H54 (cell line): ENCODE data around the gene AMIGO1.

Source experiments
- DNase-seq: peaks from one replicate; pipeline ENCODE4 v3.0.0; 2011; ENCODE audit warnings: low spot score, mixed read lengths; ENCODE audit not compliant: insufficient read length
- FAIRE-seq: peaks from 3 replicates; lab custom pipeline; 2011; peaks lifted over from hg19 to GRCh38; lab: Jason Lieb, UNC
- POLR2A ChIP-seq: IDR thresholded peaks from 2 replicates; pipeline ENCODE4 v1.6.1; 2011; ENCODE audit warnings: low read depth, mild to moderate bottlenecking, low read length

Gene AMIGO1

GRCh38 chr1:109527098-109527811 is 17.7 kb upstream of the AMIGO1 start:
- TF ChIP-seq POLR2A, result no peak
- DNase-seq (no peak), FAIRE-seq (no peak)

- FAIRE-seq (no peak), DNase-seq (no peak)
- no peak for TF ChIP-seq POLR2A
These were observed 14.2 kb upstream of the AMIGO1 start for GRCh38 chr1:109523706-109524105.

GRCh38 chr1:109522026-109522425 is 12.5 kb upstream of the AMIGO1 start:
- DNase-seq, result no peak
- no peak for TF ChIP-seq POLR2A
- FAIRE-seq, result no peak

GRCh38 chr1:109521002-109521951 is 11.8 kb upstream of the AMIGO1 start:
- TF ChIP-seq POLR2A, result no peak
- no peak for DNase-seq
- FAIRE-seq, result no peak

- no peak for FAIRE-seq
- no peak for DNase-seq
- no peak for TF ChIP-seq POLR2A
These were observed 7.8 kb upstream of the AMIGO1 start for GRCh38 chr1:109517337-109517736.

- FAIRE-seq (no peak), DNase-seq (no peak)
- TF ChIP-seq POLR2A, result no peak
These were observed 7.3 kb upstream of the AMIGO1 start for GRCh38 chr1:109516872-109517271.

- DNase-seq (no peak), FAIRE-seq (no peak)
- no peak for TF ChIP-seq POLR2A
These were observed 5.3 kb upstream of the AMIGO1 start for GRCh38 chr1:109514846-109515245.

- no peak for TF ChIP-seq POLR2A
- DNase-seq (no peak), FAIRE-seq (no peak)
These were observed 3.7 kb upstream of the AMIGO1 start for GRCh38 chr1:109513110-109513710.

GRCh38 chr1:109508873-109509175 is 703 bp downstream of the AMIGO1 start:
- FAIRE-seq (no peak), DNase-seq (no peak)
- no peak for TF ChIP-seq POLR2A

GRCh38 chr1:109508001-109508872 is 1.3 kb downstream of the AMIGO1 start:
- FAIRE-seq (no peak), DNase-seq (no peak)
- TF ChIP-seq POLR2A, result no peak

- DNase-seq, result no peak
- TF ChIP-seq POLR2A, result no peak
- FAIRE-seq, result no peak
These were observed 4.6 kb downstream of the AMIGO1 start for GRCh38 chr1:109504974-109505373.

- FAIRE-seq, result no peak
- no peak for TF ChIP-seq POLR2A
- no peak for DNase-seq
These were observed 5.6 kb downstream of the AMIGO1 start for GRCh38 chr1:109503935-109504334.

GRCh38 chr1:109502364-109502851 is 7.1 kb downstream of the AMIGO1 start:
- FAIRE-seq (no peak), DNase-seq (no peak)
- no peak for TF ChIP-seq POLR2A
